ENCODE data around the gene IRGQ. TPM values are rescaled to one million over a fixed set of nuclear protein-coding genes. Genes with fewer than 3 reads are reported as not detected.
A peak's percentile ranks its signal among the peaks of the same experiment; 100 is the strongest.

The IRGQ gene
- total RNA-seq, 5 donors from 2014 or later (not counting 1 experiment from before 2014, with no cell fraction given), result 17.5 to 30.2 (median 19.9) TPM

DNA sequence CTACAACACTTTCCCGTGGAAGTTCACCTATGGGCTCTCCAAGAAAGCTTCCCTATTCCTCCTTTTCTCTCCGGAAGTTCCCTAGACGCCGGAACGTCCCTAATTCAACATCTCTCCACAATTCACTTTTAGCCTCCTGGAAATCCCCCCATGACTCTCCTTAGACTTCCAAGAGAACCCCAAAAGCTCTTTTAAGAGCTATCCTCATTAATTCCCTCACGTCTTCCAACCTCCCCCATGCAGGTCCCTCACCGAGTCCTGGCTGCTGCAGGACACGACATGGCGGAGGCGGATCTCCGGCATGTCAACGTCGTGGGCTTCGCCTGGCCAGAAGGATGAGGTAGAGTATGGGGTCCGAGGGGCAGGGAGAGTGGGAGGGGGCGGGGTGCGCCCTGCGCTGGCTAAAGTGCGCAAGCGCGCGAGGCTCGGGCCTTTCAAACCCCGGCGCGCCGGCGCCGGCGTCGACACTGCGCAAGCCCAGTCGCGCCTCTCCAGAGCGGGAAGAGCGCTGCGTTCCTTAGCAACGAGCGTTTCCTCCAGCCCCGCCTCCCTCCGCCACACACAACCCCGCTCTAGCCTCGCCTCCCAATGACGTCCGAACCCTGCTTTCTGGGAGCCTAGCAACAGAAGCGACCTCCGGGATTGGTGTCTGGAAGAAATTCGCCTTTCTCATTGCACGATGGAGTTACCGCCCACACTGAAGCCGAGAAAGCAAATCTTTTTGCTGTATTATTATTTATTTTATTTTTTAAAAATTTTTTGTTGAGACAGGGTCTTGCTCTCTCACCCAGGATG, 20.6 kb downstream of the IRGQ start, which contains the start of the genes PINLYP and XRCC1:
TSS of gene PINLYP (plus strand) at position 646 of the 795 bp plus-strand sequence. CDS start 1,391 bp downstream, outside the sequence.
TSS of gene XRCC1 (minus strand) at position 372 of the 795 bp plus-strand sequence. CDS start at position 303, 69 bp downstream.
- H3K9me3 Mint-ChIP-seq, result no peaks in the 10 kb centered on the region
- Histone ChIP-seq H3K4me1 (ENCODE audit: control insufficient read depth in 1 of 2, extremely low read depth in 1 of 2, insufficient read depth in 2 of 2, low read length in 2 of 2) (peaks cover 10 to 46% of the 10 kb centered on the region in 2 experiments), H3K9me3 (no peaks in the 10 kb centered on the region), H3K36me3 (ENCODE audit: control insufficient read depth in 2 of 2, extremely low read depth in 1 of 2, insufficient read depth in 1 of 2, low read length in 1 of 2) (peaks cover 0 to 9% of the 10 kb centered on the region in 2 donors), H3K27me3 (replicated peaks in 1 of 2; ENCODE audit: control insufficient read depth in 2 of 2, extremely low read depth in 1 of 2, insufficient read depth in 2 of 2, low read length in 1 of 2) (peaks cover 0 to 11% of the 10 kb centered on the region in 2 experiments), H3K4me3 (ENCODE audit: control insufficient read depth in 1 of 2, extremely low read depth in 1 of 2, low read length in 1 of 2) (peak within 1 kb of the TSS; percentile 98 to 99), H3K27ac (ENCODE audit: low read length) (peak within 1 kb of the TSS; percentile 94)
- DNase-seq, result peak; percentile 81 to 99 (median 97)
- WGBS (ENCODE audit: insufficient coverage), result under 1% methylated on average over 39 of the region's 51 CpGs
- peak; percentile 98 to 99 (median 98) for ATAC-seq (replicated peaks in 1 of 4)
- H3K27me3 Mint-ChIP-seq, result no peaks in the 10 kb centered on the region
- H3K4me1 Mint-ChIP-seq, result peaks cover 45 to 64% (median 45%) of the 10 kb centered on the region in 3 donors
- ChIA-PET POLR2A (interaction anchor here in 1 of 2 donors (0.8 kb wide), 1 partner anchor 19 kb away, joined by 4 read pairs; no protein-coding TSS in a partner anchor), CTCF (interaction anchor here (0.6 to 2.8 kb wide), 6 partner anchors 19 to 76 kb away, joined by 5 to 8 read pairs (median 8); partner anchors contain the start of genes IRGQ (in 1 of the 2) and ZNF576 (in 1 of the 2))
- H3K36me3 Mint-ChIP-seq, result peaks cover 10% of the 10 kb centered on the region
- peak within 1 kb of the TSS; percentile 93 to 94 for H3K27ac Mint-ChIP-seq
- peak within 1 kb of the TSS; percentile 95 to 99 (median 96) for H3K4me3 Mint-ChIP-seq

DNA sequence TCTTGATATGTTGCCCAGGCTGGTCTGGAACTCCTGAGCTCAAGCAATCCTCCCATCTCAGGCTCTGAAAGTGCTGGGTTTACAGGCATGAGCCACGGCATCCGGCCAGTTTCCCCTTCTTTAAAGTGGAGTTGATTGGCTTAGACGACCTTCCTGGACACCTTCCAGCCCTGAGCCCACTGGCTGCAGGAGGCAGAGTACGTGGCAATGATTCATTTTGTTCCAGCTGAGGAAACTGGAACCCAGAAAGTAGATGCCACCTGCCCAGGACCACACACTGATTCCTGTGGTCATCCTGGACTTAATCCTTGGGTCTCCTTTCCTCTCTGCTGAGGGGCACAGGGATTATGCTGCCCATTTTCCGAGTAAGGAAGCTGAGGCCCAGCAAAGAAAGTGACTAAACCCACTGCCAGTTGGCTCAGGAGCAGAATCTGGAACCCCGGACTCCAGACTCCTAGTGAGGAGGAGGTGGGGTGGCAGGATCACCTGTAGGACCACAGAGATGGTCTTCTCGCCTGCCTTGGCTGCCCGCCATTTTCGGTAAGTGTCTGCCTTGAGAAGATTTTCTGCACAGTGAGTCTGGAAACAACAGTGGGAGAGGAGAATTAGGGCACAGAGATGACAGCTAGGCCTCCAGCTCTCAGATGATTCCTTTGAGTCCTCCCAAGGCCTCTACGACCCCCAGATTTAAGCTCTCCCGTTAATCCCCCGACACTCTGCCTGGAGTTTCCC, 21.3 kb downstream of the IRGQ start:
- ChIA-PET POLR2A (interaction anchor here in 1 of 2 donors (0.8 kb wide), 1 partner anchor 20 kb away, joined by 4 read pairs; no protein-coding TSS in a partner anchor), CTCF (interaction anchor here (0.6 to 2.8 kb wide), 9 partner anchors 10 to 77 kb away, joined by 3 to 8 read pairs (median 5); partner anchors contain the start of genes IRGQ (in 1 of the 2) and ZNF576 (in 1 of the 2))
- no peaks in the 10 kb centered on the region for H3K27me3 Mint-ChIP-seq
- peaks cover 45 to 64% (median 46%) of the 10 kb centered on the region in 3 donors for H3K4me1 Mint-ChIP-seq
- H3K27ac Mint-ChIP-seq, result peak overlapping the region; percentile 93 to 94
- H3K27ac ChIP-seq (ENCODE audit: low read length), result peak overlapping the region; percentile 94
- ATAC-seq (replicated peaks in 1 of 4) (no peak), DNase-seq (no peak)
- peaks cover 0 to 9% of the 10 kb centered on the region in 2 donors for H3K36me3 ChIP-seq (ENCODE audit: control insufficient read depth in 2 of 2, extremely low read depth in 1 of 2, insufficient read depth in 1 of 2, low read length in 1 of 2)
- H3K9me3 ChIP-seq, result no peaks in the 10 kb centered on the region
- peaks cover 0 to 11% of the 10 kb centered on the region in 2 experiments for H3K27me3 ChIP-seq (replicated peaks in 1 of 2; ENCODE audit: control insufficient read depth in 2 of 2, extremely low read depth in 1 of 2, insufficient read depth in 2 of 2, low read length in 1 of 2)
- 34% methylated on average over 8 of the region's 12 CpGs for WGBS (ENCODE audit: insufficient coverage)
- peaks cover 10 to 40% of the 10 kb centered on the region in 2 experiments for H3K4me1 ChIP-seq (ENCODE audit: control insufficient read depth in 1 of 2, extremely low read depth in 1 of 2, insufficient read depth in 2 of 2, low read length in 2 of 2)
- H3K9me3 Mint-ChIP-seq, result no peaks in the 10 kb centered on the region
- peak overlapping the region; percentile 95 to 99 (median 96) for H3K4me3 Mint-ChIP-seq
- H3K4me3 ChIP-seq (ENCODE audit: control insufficient read depth in 1 of 2, extremely low read depth in 1 of 2, low read length in 1 of 2), result peak overlapping the region; percentile 98 to 99
- H3K36me3 Mint-ChIP-seq, result peaks cover 10% of the 10 kb centered on the region

GRCh38 chr19:43572171-43572588, 23.8 kb downstream of the IRGQ start:
- no peaks in the 10 kb centered on the region for H3K27me3 Mint-ChIP-seq
- 100% methylated on average over 1 of the region's 3 CpGs for WGBS (ENCODE audit: insufficient coverage)
- no peaks in the 10 kb centered on the region for H3K9me3 Mint-ChIP-seq
- no peak for DNase-seq
- peaks cover 44 to 57% (median 48%) of the 10 kb centered on the region in 3 donors for H3K4me1 Mint-ChIP-seq
- Histone ChIP-seq H3K4me3 (ENCODE audit: control insufficient read depth in 1 of 2, extremely low read depth in 1 of 2, low read length in 1 of 2) (no peak overlapping the region), H3K36me3 (ENCODE audit: control insufficient read depth in 2 of 2, extremely low read depth in 1 of 2, insufficient read depth in 1 of 2, low read length in 1 of 2) (peaks cover 0 to 9% of the 10 kb centered on the region in 2 donors), H3K27ac (ENCODE audit: low read length) (no peak overlapping the region), H3K27me3 (replicated peaks in 1 of 2; ENCODE audit: control insufficient read depth in 2 of 2, extremely low read depth in 1 of 2, insufficient read depth in 2 of 2, low read length in 1 of 2) (peaks cover 0 to 11% of the 10 kb centered on the region in 2 experiments), H3K9me3 (no peaks in the 10 kb centered on the region), H3K4me1 (ENCODE audit: control insufficient read depth in 1 of 2, extremely low read depth in 1 of 2, insufficient read depth in 2 of 2, low read length in 2 of 2) (peaks cover 10 to 37% of the 10 kb centered on the region in 2 experiments)
- POLR2A ChIA-PET, result interaction anchor here in 1 of 2 donors (0.7 kb wide), 1 partner anchor 10 kb away, joined by 3 read pairs; no protein-coding TSS in a partner anchor
- CTCF ChIA-PET, result interaction anchor here in 1 of 2 donors (2.1 kb wide), 1 partner anchor 22 kb away, joined by 6 read pairs; no protein-coding TSS in a partner anchor
- no peak for ATAC-seq (replicated peaks in 1 of 4)
- no peak overlapping the region for H3K4me3 Mint-ChIP-seq
- peak overlapping the region; percentile 29 to 63 for H3K27ac Mint-ChIP-seq
- H3K36me3 Mint-ChIP-seq, result peaks cover 10% of the 10 kb centered on the region

DNA sequence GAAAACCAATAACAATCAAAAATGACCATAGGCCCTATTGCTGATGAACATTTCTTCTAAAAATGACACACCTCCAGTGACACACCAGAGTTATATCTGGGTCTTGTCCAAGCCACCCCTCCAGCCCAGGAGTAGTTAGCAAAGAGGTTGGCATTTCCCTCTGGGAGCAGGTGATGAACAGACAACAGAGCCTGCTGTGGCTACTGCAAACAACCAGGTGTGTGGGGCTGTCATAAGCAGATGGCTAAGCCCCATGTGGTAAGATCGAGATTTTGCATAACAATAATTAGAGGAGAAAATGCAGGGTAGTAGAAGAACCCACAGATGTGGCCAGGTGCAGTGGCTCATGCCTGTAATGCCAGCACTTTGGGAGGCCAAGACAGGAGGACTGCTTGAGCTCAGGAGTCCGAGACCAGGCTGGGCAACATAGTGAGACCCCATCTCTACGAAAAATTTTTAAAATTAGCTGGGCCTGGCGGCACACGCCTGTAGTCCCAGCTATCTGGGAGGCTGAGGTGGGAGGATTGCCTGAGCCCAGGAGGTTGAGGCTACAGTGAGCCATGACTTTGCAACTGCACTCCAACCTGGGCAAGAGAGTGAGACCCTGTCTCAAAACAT, 25.7 kb downstream of the IRGQ start:
- H3K27me3 Mint-ChIP-seq, result no peaks in the 10 kb centered on the region
- no peak overlapping the region for H3K4me3 Mint-ChIP-seq
- no peak for DNase-seq
- ChIA-PET POLR2A (no interaction called here), CTCF (interaction anchor here in 1 of 2 donors (1.0 kb wide), 1 partner anchor 15 kb away, joined by 5 read pairs; no protein-coding TSS in a partner anchor)
- Histone ChIP-seq H3K9me3 (no peaks in the 10 kb centered on the region), H3K27ac (ENCODE audit: low read length) (no peak overlapping the region), H3K4me1 (ENCODE audit: control insufficient read depth in 1 of 2, extremely low read depth in 1 of 2, insufficient read depth in 2 of 2, low read length in 2 of 2) (peaks cover 7 to 28% of the 10 kb centered on the region in 2 experiments), H3K4me3 (ENCODE audit: control insufficient read depth in 1 of 2, extremely low read depth in 1 of 2, low read length in 1 of 2) (no peak overlapping the region), H3K27me3 (replicated peaks in 1 of 2; ENCODE audit: control insufficient read depth in 2 of 2, extremely low read depth in 1 of 2, insufficient read depth in 2 of 2, low read length in 1 of 2) (no peaks in the 10 kb centered on the region), H3K36me3 (ENCODE audit: control insufficient read depth in 2 of 2, extremely low read depth in 1 of 2, insufficient read depth in 1 of 2, low read length in 1 of 2) (peaks cover 0 to 9% of the 10 kb centered on the region in 2 donors)
- 71% methylated on average over 4 of the region's 5 CpGs for WGBS (ENCODE audit: insufficient coverage)
- peaks cover 13% of the 10 kb centered on the region for H3K36me3 Mint-ChIP-seq
- peak in 1 of 4 experiments; percentile 18 for ATAC-seq (replicated peaks in 1 of 4)
- peak overlapping the region; percentile 81 to 82 for H3K27ac Mint-ChIP-seq
- no peaks in the 10 kb centered on the region for H3K9me3 Mint-ChIP-seq
- peaks cover 43 to 46% (median 44%) of the 10 kb centered on the region in 3 donors for H3K4me1 Mint-ChIP-seq

DNA sequence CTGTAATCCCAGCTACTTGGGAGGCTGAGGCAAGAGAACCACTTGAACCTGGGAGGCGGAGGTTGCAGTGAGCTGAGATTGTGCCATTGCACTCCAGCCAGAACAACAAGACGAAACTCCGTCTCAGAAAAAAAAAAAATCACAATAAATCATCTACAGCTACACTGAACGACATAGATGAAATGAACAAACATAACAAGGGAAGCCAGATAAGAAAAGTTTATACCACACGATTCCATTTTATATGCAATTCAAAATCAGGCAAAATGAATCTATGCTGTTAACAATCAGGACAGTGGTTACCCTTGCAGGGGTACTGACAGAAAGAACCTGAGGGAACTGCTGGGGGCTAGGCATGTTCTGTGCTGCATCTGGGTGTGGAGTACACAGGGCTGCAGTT, 26.3 kb downstream of the IRGQ start:
- POLR2A ChIA-PET, result interaction anchor here in 1 of 2 donors (0.6 kb wide), 1 partner anchor 16 kb away, joined by 3 read pairs; no protein-coding TSS in a partner anchor
- ATAC-seq (replicated peaks in 1 of 4) (no peak), DNase-seq (no peak)
- no peak overlapping the region for H3K4me3 Mint-ChIP-seq
- H3K27me3 Mint-ChIP-seq, result no peaks in the 10 kb centered on the region
- peak overlapping the region; percentile 81 to 82 for H3K27ac Mint-ChIP-seq
- H3K9me3 Mint-ChIP-seq, result no peaks in the 10 kb centered on the region
- no peak overlapping the region for H3K4me3 ChIP-seq (ENCODE audit: control insufficient read depth in 1 of 2, extremely low read depth in 1 of 2, low read length in 1 of 2)
- WGBS (ENCODE audit: insufficient coverage), result 88% methylated on average over 3 of the region's 5 CpGs
- H3K4me1 ChIP-seq (ENCODE audit: control insufficient read depth in 1 of 2, extremely low read depth in 1 of 2, insufficient read depth in 2 of 2, low read length in 2 of 2), result peaks cover 2 to 27% of the 10 kb centered on the region in 2 experiments
- H3K36me3 ChIP-seq (ENCODE audit: control insufficient read depth in 2 of 2, extremely low read depth in 1 of 2, insufficient read depth in 1 of 2, low read length in 1 of 2), result peaks cover 0 to 9% of the 10 kb centered on the region in 2 donors
- no peaks in the 10 kb centered on the region for H3K9me3 ChIP-seq
- peaks cover 43 to 46% (median 44%) of the 10 kb centered on the region in 3 donors for H3K4me1 Mint-ChIP-seq
- H3K36me3 Mint-ChIP-seq, result peaks cover 13% of the 10 kb centered on the region
- H3K27me3 ChIP-seq (replicated peaks in 1 of 2; ENCODE audit: control insufficient read depth in 2 of 2, extremely low read depth in 1 of 2, insufficient read depth in 2 of 2, low read length in 1 of 2), result no peaks in the 10 kb centered on the region
- no peak overlapping the region for H3K27ac ChIP-seq (ENCODE audit: low read length)
- CTCF ChIA-PET, result no interaction called here

Data from T-cell (primary cell).